HG03097 (cell line): ENCODE results near the gene GABBR1.

Experiments used
- ATAC-seq: cut with Tn5 transposase; IDR thresholded peaks from one replicate; pipeline ENCODE4 v1.9.1; 2021; ENCODE audit not compliant: unreplicated experiment, low FRiP score

GABBR1 gene

DNA sequence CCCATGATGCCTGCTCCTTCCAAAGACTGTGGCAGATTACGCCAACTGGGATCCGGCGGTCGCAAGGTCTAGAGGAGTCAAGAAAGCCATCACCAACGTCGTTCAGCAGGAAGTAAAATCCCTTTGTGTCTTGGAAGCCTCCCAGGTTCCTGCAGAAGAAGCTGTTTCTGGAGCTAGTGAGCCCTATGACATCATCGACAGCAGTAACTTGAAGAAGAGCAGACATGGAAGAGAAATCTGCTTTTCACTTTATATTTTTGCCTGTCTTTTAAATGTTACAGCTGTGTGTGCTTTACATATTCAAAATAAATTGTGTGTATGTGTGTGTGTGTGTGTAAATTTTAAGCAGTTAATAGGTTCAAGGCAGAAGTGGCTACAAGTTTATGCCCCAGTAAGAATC is 55.4 kb downstream of the GABBR1 start:
- ATAC-seq, result no peak

DNA sequence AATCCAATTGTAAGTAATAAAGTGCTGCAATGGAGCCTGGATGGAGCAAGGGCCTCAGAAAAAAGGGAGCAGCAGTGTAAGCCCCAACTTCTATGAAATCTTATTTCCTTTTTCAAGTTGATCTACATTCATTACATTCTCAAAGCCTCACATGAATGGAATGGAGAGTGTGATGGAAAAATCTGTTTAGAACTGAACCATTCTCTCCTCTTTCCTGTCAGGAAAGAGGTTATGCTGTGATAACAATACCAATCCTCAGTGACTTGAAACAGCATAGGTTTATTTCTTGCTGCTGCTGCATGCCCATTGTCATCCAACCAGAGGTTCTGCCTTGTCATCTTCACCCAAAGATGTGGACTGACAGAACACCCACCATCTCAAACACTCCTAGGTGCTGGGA is 56.9 kb downstream of the GABBR1 start:
- ATAC-seq, result no peak

GRCh38 chr6:29567991-29568390 is 65.0 kb downstream of the GABBR1 start:
- no peak for ATAC-seq

DNA sequence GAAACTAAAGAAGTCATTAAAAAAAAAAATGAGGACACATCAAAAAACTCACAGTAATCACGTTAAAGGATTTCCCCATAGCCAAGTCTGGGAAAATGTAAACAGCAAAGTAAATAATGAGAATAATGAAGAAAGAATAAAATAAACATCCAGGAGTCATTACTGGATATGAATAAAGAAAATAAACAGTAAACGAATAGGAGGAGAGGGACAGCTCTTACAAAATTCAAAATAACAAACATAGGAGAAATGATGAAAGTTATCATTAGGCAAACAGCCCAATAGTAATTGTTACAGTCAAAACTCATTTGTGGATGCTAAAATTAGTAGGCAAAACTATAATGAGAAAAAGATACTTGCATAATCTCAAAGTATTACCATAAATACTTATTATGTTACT is 65.4 kb downstream of the GABBR1 start:
- ATAC-seq, result no peak

- no peak for ATAC-seq
Observed at GRCh38 chr6:29566856-29567255, 66.1 kb downstream of the GABBR1 start.

DNA sequence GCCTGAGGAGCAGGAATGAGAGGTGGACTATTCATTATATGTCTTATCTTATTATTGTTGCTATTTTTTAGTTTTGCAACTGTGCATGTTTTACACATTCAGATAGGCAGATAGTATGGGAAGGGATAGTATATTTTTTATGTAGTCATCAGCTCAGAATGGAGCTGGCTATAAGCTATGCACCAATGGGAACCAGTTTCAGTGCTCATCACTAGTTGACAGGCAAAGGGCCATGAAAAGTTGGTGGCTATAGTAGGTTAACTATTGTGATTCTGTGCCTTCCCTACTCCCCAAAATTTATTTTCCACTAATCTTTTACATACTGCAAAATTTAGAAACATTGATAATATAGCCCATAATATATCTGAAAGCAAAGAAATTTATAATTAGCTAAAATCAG is 68.1 kb downstream of the GABBR1 start:
- ATAC-seq, result no peak

- no peak for ATAC-seq
Observed at GRCh38 chr6:29563435-29563965, 69.5 kb downstream of the GABBR1 start.

DNA sequence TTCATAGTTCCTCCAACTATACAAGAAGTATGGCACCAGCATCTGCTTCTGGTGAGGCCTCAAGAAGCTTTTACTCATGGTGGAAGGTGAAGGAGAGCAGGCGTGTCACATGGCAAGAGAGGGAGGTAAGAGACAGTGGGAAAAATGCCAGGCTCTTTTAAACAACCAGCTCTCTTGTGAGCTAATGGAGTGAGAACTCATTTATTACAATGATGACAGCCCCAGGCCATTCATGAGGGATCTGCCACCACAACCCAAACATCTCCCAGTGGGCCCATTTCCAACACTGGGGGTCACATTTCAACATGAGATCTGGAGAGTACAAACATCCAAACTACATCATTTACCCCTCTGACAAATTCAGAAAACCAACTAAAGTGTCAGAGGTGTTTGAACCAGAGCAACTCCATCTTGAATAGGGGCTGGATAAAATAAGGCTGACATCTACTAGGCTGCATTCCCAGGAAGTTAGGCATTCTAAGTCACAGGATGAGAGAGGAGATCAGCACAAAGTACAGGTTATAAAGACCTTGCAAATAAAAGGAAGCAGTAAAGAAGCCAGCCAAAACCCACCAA is 71.3 kb downstream of the GABBR1 start:
- no peak for ATAC-seq

GRCh38 chr6:29561091-29561490 is 71.9 kb downstream of the GABBR1 start:
- no peak for ATAC-seq

DNA sequence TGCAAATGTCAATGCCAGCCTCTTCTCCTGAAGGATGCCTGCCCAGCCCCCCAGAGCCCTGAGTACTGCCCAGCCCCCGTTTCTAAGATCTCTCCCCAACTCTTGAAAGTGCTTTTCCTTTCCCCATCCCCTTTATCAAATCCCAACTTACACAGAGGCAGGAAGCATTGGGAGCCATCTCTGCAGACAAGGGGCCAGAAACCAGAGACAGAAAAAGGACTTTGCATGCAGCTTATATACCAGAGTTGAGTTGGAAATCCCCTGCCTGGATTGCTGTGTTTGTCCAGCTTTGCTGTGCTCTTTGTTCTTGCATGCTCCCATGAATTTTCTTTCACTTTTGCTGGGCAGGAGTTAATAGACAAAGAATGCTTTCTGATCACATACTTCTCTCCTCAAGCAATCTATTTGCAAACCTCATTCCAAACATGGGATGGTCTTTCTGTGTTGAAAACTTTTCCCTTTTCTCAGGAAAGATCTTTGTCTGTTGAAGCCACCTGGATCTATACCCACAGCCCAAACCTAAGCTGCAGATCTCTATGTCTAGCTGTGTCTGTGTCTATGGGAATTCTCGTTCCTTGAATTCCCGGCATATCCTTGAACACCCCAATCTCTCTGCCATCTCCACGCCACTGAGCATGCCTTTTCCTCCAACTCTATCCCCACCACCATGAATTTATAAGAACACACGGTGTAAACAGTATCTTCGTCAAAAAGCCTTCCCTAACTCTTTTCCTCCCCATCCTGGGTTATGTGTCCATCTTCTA is 73.3 kb downstream of the GABBR1 start, which contains the start of gene UBD:
Gene UBD (minus strand): TSS at position 209 of the 764 bp plus-strand sequence. CDS start 31 bp downstream, at position 178.
- ATAC-seq, result no peak

- no peak for ATAC-seq
Observed at GRCh38 chr6:29558439-29559079, 74.4 kb downstream of the GABBR1 start.

DNA sequence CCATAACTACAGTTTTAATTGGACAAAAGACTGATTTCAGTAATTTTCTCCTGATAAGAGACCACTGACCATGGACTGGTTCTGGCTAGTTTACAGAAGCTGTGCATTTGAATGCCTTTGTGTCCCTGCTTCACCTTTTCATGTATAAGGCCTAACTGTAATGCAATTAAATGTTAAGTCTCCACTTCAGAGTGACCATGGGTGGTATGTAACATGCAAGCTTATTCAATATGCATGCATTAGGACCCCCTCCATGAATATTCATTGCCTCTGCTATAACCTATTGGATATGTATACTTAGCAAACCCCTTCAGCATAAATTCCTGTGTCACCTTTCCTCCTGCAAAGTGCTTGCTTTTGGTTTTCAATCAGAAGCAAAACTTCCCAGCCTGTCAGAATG is 75.7 kb downstream of the GABBR1 start:
- no peak for ATAC-seq

DNA sequence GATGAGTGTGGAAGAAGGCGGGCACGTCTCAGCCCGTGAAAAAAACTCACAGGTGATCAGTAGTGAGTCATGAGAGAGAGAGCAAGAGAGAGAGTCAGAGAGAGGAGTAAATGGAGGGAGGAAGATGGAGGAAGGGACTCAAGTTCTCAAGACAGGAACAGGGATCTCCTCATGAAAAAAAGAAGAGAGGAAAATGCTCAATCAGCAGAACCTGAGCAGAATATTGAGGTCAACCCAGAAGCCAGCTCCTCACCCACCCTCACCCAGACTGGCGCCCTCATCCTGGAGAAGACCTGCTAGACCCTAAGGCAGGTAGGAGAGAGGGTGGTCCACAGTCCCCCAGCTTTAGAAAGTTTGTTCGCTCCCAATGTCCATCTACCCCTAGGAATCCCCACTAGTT is 78.2 kb downstream of the GABBR1 start:
- ATAC-seq, result no peak

DNA sequence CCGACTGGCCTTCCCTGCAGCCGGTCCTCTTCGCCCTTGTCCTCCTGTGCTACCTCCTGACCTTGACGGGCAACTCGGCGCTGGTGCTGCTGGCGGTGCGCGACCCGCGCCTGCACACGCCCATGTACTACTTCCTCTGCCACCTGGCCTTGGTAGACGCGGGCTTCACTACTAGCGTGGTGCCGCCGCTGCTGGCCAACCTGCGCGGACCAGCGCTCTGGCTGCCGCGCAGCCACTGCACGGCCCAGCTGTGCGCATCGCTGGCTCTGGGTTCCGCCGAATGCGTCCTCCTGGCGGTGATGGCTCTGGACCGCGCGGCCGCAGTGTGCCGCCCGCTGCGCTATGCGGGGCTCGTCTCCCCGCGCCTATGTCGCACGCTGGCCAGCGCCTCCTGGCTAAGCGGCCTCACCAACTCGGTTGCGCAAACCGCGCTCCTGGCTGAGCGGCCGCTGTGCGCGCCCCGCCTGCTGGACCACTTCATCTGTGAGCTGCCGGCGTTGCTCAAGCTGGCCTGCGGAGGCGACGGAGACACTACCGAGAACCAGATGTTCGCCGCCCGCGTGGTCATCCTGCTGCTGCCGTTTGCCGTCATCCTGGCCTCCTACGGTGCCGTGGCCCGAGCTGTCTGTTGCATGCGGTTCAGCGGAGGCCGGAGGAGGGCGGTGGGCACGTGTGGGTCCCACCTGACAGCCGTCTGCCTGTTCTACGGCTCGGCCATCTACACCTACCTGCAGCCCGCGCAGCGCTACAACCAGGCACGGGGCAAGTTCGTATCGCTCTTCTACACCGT is 79.5 kb downstream of the GABBR1 start:
- ATAC-seq, result no peak

DNA sequence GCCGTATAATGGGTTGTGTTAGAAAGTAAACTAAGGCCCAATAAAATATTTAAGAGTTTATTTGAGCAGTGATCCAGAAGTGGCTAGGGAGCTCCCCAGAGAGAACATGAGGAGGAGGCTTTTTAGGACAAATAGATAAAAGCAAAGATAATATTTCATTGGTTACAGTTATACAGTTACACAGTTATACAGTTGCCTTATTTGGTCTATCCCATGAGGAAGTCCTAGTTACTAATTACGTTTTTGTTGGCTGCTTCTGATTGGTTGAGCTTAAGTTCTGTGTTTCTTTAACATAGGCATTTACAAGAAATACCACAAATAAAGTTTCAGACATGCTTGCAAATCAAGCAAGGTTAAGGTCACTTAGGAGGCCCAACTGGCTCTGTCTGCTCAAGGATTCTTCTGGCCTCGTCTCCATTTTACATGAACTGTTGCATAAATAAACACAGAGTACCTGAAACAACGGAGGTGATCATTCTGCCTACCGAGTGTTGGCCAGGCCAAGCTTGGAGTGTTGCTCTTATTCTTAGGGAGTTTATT is 80.4 kb downstream of the GABBR1 start:
- ATAC-seq, result no peak

GRCh38 chr6:29547573-29547972 is 85.4 kb downstream of the GABBR1 start:
- no peak for ATAC-seq

DNA sequence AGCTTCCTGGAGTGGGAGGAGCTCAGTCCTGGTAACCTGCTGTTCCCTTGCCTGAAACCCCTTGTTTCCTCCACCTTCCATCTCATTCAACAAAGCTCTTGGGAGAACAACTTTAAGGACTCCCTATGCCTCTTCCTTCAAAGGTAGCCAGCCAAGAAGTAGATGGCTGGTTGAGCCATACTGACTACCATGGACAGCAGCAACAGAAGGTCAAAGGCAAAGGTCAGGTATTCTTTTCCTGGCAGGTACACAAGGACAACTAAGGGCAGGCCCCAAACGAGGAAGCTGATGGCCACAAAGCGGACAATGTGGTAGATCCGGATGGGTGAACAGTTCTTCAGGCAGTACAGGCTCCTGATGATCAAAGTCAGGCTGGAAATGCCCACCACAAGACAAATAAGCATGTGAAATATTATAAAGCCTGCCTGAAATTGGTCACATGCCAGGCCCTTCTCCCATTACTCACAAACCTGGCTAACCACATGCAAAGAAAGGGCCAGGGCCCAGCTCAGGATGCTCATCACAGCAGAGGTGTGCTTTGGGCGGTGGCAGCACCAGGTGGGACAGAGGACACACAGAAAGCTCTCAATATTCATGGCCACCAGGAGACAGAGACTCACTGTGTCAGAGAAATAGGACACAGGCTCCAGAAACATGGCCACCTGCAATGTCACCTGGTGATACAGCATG is 95.1 kb downstream of the GABBR1 start:
- ATAC-seq, result no peak

DNA sequence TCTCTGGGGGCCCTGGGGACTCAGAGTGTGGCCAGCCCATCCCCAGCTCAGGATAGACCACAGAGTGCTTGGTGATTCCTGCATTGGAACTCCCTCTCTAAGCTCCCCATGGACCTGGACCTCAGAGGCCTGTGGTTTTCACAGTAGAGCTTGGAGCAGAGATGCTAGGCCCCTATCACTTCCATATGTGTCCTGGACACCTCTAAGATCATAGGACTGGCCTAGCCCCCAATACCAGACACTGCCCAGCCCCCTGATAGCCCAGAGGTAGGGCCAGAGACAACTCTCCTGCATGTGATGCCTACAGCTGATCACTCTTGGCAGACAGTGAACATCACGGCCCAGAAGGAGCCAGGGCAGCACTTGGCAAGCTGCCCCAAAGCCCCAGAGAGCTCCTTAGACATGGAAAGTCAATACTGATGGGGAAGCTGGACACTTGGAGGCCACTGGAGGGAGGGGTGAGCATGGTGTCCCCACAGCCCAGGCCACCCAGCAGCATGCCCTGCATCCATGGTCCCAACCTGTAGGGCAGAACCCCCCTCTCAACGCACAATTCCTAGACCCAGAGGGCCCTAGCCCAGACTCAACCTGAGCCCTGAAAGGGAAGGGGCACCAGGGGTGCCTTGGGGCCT is 100.5 kb downstream of the GABBR1 start:
- no peak for ATAC-seq

- no peak for ATAC-seq
Observed at GRCh38 chr6:29531668-29532067, 101.3 kb downstream of the GABBR1 start.
